Stimulated activated CD8-positive, alpha-beta memory T cell treated with anti-CD3 and anti-CD28 coated beads, Interleukin-12 subunit alpha, Interleukin-12 subunit beta, amount 100 ng/mL, for 24 hours (primary cell): ENCODE measurements around the gene ABCD1.
"Not testable (repeated sequence)": the region's sequence is repeated elsewhere in the genome, so short reads cannot be mapped to it uniquely, and the experiment has no call there.

Experiments used
- DNase-seq: peaks from one replicate; pipeline ENCODE4 v3.0.0-alpha.2; 2020; ENCODE audit errors: extremely low read depth

ABCD1 gene

DNA sequence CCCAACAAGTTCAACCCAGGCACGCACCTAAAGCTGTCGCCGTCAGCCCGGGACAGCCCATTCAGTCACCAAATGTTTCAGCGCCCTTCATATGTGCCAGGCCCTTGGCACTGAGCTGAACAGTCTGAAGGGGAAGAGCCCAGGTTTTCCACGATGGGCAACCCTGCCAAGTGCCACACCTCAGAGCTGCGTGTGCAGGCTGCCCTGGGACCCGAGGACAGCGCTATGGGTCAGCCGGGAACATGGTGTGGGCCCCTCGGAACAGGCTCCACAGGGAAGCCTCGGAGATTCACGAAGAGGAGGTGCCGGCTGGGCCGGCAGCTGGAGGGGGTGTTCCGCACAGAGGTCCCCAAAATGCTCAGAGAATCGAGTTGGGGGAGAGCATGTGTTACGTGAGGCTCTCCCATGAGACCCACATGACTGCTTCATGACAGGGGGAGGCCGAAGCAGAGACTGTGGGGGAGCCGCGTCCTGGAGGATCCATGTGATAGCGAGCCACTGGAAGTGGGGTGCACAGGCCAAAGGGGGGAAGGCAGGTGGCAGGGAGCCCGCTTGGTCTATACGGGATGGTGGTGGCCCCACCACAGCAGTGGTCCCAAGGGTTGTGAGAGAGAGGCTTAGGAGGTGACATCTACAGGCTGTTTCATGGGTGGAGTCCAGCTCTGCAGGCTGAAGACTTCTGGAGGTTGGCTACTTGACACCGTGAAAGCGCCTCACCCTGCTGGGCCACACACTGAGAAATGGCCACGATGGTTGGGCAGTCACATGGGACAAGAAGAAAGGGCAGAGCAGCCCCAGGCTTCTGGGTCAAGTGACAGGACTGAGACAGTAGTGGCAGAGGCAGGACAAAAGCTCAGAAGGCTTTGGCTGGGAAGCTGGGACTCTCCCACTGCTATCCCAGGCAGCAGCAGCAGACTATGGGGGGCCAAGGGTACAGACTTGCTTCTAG is 14.7 kb upstream of the ABCD1 start:
- no peak for DNase-seq

DNA sequence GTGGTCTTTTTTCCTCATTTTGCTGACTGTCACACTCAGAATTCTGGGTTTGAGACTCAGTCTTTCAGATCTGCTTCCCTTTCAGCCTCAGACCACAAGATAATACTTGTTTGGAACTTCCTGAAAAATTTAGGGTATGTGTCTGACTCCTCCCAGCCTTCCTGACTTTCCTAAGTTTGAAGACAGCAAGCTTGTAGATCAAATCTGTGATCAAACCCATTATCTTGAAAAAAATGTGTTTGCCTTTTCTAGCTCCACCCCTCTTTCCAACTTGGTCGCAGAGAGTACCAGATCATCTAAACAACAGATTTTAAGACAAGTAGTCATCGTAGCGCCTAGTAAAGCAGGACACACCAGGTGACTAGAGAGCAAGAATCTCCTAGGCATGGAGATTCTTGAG is 10.4 kb upstream of the ABCD1 start:
- DNase-seq, result no peak

DNA sequence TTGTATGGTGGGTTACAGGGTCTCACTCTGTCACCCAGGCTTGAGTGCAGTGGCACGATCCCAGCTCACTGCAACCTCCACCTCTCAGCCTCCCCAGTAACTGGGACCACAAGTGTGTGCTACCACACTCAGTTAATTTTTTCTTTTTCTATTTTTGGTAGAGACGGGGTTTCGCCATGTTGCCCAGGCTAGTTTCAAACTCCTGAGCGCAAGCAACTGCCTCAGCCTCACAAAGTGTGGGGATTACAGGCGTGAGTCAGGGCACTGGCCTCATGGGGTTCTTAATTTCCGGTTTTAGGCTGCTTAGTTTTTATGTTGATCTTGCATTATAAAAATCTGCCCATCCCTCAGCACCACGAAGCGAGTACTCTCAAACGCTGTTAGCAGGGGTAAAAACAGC is 7.2 kb upstream of the ABCD1 start:
- no peak for DNase-seq

DNA sequence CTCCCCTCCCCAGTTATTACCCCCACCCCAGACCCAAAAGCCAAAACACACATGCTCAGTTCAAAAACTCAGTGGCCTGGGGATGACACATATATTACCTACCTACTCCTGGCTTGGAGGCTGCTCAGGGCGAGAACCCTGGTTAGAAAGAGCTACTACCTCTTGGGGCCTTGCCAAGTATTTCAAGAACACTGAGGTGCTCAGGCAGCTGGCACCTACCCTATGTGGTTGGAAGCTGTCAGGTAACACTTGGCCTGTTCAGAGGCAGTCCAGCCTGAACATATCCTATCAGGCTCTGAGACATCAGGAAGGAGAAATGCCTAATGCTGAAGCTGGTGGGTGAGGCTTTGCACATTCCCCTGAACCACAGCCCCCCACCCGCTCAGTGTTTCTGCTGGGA is 5.4 kb upstream of the ABCD1 start:
- DNase-seq, result no peak

DNA sequence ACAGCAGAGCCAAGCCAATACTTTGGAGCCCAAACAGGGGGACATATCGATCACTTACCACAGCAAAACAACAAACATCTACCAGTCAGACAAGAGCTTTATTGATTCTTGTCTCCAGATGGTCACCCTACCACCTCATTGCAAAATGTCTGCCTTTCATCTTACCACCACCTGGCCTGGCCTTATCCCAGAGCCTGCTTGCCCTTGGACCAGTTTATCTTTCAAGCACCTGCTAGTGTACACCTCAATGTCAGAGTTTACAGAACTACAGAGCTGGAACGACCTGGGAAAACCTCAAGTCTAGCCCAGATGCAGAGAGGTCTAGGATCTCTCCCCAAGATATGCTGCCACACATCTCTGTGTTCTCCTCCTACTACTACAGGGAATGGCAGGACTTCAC is 5.0 kb upstream of the ABCD1 start:
- DNase-seq, result no peak

DNA sequence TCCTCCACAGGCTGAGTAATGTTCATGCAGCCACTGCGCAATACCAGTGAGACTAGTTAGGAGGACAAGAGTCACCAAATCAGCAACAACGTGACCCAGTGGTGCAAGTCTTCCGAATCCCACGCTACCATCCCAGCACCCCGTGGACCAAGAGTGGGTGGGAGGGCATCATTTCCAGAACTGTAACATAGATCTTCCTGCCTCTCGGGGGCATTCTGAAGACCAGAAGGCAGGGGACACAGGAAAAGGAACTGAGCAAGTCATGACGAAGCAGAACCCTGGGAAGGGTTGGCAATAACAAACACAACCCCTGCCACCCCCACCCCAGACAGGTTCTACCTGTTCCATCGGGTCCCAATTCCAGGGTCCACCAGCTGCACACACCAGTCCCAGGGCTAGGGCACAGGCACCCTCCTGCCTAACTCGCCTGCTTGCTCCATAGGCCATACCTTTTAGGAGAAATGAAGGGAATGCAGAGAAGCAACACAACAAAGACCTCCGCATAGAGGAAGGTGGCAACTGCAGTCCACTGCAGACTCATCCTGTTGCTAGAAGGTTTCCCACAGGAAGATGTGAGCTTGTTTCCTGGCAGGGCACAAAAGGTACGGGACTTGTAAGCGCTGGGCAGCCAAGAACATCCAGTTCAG is 1.8 kb upstream of the ABCD1 start:
- DNase-seq, result no peak

DNA sequence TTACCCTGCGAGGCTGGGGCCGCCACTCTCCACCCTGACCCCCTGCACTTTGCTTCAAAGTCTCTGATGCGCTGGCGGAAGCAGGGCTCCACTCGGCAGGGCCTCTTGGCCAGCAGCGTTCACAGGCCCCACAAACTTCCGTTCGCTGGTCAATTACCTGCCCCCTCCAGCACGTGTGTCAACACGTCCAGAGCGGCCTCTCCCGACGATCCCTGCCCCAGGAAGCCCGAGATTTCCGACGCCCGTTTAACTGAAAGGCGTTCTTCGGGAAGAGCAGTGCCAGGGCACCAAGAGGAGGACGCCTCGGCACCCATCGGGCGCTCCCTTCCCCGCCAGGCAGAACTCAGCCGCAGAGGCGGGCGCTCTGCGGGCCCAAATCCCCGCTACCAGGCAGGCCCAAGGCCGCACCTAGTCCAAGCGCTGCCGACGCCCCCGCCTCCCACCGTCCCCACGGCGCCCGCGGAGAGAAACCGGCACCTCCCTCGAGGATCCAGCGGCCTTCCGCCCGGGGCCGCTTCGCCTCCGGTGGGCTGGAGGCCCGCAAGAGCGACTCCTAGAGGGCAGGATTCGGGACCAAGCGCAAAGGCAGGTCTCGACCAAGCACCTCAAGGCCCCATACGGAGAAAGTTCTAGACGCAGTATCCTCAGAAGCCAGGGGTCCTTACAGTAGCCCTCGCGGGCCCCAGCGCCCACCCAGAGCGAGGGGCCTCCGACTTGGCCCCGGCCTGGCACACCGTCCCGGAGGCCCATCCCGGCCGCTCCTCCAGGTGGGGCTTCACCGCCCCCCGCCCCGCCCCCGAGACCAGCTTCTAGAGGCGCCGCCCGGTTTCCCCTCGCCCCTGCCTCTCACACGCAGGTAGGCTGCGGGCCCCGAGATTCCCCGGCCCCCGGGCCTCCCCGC is 1.1 kb upstream of the ABCD1 start:
- DNase-seq, result no peak

DNA sequence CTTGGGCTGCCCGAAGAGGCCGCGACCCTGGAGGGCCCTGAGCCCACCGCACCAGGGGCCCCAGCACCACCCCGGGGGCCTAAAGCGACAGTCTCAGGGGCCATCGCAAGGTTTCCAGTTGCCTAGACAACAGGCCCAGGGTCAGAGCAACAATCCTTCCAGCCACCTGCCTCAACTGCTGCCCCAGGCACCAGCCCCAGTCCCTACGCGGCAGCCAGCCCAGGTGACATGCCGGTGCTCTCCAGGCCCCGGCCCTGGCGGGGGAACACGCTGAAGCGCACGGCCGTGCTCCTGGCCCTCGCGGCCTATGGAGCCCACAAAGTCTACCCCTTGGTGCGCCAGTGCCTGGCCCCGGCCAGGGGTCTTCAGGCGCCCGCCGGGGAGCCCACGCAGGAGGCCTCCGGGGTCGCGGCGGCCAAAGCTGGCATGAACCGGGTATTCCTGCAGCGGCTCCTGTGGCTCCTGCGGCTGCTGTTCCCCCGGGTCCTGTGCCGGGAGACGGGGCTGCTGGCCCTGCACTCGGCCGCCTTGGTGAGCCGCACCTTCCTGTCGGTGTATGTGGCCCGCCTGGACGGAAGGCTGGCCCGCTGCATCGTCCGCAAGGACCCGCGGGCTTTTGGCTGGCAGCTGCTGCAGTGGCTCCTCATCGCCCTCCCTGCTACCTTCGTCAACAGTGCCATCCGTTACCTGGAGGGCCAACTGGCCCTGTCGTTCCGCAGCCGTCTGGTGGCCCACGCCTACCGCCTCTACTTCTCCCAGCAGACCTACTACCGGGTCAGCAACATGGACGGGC is 579 bp downstream of the ABCD1 start:
- no peak for DNase-seq

DNA sequence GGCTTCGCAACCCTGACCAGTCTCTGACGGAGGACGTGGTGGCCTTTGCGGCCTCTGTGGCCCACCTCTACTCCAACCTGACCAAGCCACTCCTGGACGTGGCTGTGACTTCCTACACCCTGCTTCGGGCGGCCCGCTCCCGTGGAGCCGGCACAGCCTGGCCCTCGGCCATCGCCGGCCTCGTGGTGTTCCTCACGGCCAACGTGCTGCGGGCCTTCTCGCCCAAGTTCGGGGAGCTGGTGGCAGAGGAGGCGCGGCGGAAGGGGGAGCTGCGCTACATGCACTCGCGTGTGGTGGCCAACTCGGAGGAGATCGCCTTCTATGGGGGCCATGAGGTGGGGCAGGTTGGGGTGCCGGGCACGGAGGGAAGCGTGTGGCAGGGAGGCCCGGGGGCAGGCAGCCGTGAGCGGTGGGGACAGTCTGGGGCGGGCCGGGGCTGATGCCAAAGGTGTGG is 1.2 kb downstream of the ABCD1 start:
- DNase-seq, result no peak

DNA sequence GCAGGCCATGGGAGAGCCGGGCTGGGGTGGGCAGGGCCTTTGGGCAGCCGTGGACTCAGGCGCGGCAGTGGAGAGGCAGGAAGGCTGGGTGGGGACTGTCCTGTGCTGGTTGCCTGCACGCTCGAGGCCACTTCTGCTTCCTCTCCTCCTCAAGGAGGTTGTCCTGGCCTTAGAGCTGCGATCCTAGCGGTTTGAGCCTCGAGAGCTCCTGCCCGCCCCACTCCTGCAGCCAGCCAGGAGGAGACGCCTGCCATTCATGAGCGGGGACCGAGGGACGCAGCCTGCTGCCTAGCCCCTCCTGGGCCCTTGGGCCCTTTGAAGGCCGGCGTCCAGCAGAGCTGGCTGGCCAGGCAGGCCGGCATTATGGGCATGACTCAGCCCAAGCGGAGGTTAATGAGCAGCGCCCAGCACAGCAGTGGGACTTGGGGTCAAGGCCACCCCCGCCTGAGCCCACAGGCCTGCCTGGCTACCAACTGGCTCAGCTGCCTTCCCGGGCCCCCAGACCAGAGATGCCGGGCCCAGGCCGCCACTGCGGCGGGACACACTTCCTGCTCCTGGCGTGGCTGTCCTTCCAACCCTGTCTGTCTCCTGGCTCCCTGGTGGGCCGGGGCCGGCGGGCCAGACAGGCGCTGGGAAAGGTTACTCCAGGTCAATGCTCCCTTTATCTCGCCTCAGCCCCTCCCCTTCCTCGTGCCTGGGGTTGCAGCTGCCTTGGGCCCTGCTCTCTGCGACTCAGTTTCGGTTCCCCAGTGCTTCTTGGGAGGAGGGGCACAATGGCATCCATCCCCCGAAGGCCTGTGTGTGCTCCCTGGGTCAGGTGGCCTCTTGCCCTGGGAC is 1.8 kb downstream of the ABCD1 start:
- DNase-seq, result no peak

DNA sequence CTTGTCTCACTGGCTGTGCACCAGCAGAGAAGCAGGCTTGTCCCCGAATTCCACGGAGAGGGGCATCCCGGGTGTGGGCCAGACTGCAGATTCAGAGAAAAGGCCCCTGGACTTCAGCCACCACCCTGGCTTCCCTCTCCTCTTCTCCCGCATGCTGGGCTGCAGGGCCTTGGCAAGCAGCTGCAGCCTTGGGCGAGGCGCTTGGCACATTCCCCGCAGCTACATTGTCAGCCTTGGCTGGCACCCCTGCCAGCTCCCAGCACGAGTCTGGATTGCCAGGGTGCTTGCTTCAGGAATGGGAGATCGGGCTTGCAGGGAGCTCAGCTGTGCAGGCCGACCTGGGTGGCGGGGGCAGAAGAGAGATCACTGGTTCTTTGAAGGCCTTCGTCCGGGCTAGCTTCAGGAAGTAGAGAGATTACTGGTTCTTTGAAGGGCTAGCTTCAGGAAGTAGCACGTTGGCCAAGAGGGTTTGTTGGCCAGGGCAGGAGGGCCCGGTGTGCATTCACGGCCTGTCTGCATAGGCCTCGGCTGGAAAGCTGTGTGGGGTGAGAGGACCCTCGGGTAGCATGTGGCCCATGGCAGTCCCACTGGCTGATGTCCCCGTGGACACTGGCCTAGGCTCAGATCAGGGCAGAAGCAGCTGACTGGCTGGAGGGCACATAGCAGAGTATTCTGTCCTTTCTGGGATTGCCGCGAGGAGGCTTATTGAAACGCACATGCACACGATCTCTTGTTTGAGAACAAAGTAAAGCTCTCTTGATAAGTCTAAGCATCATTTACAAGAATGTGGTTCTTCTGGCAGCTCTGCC is 2.7 kb downstream of the ABCD1 start:
- DNase-seq, result no peak

DNA sequence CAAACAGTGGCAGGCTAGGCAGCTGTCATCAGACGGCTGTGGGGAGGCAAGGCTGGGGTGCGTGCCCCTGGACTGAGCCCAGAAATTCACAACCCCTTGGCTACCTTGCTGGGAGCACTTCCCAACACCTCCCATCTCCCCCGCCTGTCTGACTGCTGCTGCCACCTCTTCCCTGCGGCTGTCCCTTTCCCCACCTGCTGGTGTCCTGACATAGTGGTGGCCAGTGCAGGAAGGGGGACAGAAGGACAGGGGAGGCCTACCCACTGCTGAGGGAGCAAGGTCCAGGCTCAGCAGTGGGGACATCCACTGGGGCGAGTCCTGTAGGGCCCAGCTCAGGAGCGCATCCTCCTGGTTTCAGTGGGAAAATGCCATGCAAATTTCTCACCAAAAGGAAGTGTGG is 3.4 kb downstream of the ABCD1 start:
- DNase-seq, result no peak

DNA sequence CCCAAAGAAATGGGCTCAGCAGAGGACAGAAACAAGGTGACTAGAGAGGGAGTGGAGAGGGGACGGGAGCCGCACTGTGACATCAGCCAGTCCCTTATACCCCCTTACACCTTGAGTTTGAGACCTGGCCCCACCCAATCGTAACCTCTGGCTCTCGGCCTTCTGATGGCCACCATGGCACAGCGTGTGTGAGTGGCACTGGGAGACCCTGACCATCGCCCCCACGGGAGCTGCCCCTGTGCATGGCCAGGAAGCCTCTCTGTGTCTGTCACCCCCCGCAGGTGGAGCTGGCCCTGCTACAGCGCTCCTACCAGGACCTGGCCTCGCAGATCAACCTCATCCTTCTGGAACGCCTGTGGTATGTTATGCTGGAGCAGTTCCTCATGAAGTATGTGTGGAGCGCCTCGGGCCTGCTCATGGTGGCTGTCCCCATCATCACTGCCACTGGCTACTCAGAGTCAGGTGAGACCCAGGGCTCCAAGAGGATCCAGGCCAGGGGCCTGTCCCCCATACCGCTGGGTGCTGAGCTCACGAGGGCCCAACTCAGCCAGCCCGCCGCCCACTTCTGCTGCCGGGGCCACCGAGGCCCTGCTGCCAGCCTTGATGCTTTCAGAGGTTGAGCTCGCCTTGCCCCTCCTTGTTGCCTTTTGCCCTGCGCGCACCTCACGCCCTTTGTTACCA is 4.4 kb downstream of the ABCD1 start:
- DNase-seq, result no peak

DNA sequence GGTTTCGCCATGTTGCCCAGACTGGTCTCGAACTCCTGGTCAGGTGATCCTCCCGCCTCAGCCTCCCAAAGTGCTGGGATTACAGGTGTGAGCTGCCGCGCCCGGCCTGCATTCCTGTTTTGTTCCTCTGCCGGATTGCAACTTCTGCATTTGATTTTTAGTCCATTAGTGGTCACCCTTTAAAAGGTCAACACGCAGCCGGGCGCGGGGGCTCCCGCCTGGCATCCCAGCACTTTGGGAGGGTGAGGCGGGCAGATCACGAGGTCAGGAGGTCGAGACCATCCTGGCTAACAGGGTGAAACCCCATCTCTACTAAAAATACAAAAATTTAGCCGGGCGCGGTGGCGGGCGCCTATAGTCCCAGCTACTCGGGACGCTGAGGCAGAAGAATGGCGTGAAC is 5.5 kb downstream of the ABCD1 start:
- not testable (repeated sequence) for DNase-seq

DNA sequence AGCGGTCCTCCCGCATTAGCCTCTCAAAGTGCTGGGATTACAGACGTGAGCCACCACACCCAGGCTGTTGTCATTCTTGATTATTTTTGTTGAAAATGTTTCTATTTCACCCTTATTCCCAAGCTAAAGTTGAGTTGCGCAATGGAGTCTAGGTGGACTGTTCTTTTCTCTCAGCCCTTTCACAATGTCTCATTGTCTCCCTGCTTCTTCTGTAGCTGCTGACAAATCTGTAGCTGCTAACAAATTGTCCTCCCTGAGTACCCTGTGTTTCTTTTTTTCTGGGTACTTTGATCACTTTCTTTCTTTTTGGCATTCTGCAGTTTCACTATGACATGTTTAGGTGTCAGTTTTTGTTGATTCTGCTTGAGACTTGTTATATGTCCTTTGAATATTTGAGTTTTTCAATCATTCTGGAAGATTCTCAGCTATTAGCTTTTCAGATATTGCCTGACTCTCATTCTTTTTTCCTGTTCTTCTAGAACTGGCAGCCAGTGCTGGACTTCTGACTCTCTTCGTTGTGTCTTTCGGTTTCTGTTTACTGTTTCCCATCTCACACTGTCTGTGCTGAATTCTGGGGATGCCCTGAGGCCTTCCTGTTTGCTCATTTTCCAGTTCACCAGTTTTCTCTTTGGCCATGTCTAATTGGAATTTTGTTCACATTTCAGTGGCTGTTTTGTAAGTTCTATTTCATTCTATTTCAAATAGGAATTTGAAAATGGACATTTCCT is 6.6 kb downstream of the ABCD1 start:
- no peak for DNase-seq

DNA sequence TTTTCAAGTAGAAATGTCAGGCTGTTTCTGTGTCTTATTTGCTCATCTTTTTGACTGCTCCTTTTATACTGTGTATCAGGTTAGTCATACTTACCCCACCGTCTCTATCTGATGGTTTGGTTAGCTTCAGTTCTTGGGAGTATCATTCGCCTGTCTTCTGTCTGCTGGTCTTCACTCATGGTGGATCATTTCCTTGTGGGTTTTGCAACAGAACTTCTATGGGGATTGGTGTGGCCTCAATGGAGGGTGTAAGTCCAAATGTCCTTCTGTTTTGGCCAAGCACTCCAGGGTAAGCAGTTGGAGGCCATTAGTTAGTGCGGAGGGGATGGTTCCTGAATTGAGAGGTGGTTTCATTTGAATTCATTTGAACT is 7.2 kb downstream of the ABCD1 start:
- DNase-seq, result no peak

DNA sequence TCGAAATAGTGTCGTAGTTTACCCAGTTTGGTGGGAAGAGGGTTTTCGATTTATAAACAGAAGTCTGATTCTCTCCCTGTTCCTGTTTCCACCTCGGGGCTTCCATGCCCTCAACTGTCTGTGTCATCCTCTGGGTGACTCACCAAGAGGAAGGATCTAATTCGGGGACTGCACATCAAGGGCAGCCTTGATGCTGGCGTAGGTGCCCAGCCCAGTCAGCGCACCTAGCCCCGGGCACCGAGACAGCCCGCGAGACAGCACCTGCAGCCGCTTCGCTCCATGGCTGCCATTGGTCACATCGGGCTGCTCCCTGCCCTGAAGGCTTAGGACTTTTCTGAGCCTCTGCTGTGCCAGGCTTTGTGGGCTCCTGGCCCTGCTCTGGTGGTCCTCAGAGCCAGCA is 7.7 kb downstream of the ABCD1 start:
- DNase-seq, result no peak

DNA sequence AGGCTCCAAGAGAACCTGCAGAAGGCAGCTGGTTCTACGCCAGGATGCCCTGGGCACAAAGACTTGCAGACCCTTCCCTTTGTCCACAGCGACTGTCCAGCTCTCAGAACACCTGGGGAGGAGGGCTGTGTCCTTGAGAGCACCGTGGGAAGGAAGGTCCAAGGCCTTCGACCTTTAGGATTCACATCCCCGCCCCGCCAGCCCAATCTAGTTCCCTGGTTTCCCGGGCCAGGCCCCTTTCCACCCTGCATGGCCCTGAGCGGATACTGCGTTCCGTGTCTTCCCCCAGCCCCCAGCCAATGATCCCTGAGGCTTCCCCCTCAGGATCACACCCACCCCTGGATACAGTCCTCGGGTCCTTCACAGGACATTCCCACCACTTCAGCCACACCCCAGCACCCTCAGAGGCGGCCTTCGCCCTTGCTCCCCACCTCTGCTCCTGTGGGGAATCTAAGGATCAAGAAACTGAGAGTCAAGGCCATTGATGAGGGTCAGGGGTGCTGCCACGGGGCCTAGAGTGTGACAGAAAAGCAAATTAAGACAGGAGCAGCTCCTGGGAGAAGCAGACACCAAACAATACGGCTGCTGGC is 9.1 kb downstream of the ABCD1 start:
- no peak for DNase-seq
